H54 (cell line): Measurements from ENCODE around the gene SEMA3F.

Experiments
- DNase-seq: peaks from one replicate; pipeline ENCODE4 v3.0.0; 2011; ENCODE audit warnings: low spot score, mixed read lengths; ENCODE audit not compliant: insufficient read length
- FAIRE-seq: peaks from 3 replicates; lab custom pipeline; 2011; peaks lifted over from hg19 to GRCh38; lab: Jason Lieb, UNC
- POLR2A ChIP-seq: IDR thresholded peaks from 2 replicates; pipeline ENCODE4 v1.6.1; 2011; ENCODE audit warnings: low read depth, mild to moderate bottlenecking, low read length

SEMA3F gene

GRCh38 chr3:50154840-50155490 is at the start of gene SEMA3F:
Gene SEMA3F (plus strand): TSS chr3:50155324. CDS start chr3:50159623, 4,299 bp downstream.
- DNase-seq (peak; percentile 84), FAIRE-seq (no peak)
- TF ChIP-seq POLR2A = peak; percentile 48; the same call in 1 of the 2 replicates

- no peak for FAIRE-seq
- no peak for TF ChIP-seq POLR2A
These were observed 43.4 kb upstream of the SEMA3F start for GRCh38 chr3:50111757-50112156.

GRCh38 chr3:50112462-50112861 is 42.7 kb upstream of the SEMA3F start:
- TF ChIP-seq POLR2A = no peak
- DNase-seq = no peak
- no peak for FAIRE-seq

More at GRCh38 chr3:50111757-50112156, 43.4 kb upstream of the SEMA3F start:
- no peak for DNase-seq

DNA sequence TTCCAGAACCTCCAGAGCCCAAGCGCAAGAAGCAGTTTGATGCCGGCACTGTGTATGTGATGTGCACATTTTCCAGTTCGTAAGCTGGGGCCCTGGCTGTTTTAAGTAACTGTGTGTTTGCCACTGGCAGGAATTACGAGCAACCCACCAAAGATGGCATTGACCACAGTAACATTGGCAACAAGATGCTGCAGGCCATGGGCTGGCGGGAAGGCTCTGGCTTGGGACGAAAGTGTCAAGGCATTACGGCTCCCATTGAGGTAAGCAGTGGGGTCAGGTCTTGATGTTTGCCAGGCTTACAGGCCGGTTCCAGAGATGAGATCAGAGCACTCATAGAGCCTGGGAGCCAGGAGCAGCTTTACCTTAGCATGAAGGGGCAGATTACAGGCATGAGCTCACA is 38.0 kb upstream of the SEMA3F start:
- FAIRE-seq (no peak), DNase-seq (no peak)
- TF ChIP-seq POLR2A = no peak

GRCh38 chr3:50118237-50118636 is 36.9 kb upstream of the SEMA3F start:
- DNase-seq = no peak
- TF ChIP-seq POLR2A = no peak
- no peak for FAIRE-seq

DNA sequence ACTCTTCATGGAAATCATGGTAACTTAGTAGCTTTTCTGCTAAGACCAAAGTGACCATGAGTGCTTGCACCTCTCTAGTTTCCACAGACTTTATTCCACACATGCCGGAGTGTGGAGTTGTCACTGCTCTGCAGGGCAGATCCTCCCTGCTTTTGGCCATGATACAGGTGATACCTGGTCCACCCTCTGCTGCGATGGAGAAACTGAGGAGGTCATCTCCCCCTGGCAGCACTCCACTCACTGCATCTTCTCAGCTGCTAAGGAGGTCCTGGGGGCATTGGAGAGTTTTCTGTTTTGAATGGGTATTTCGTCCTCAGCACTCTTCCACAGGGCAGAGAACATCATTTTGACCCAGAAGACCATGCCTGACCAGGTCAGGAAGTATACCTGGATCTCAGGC is 35.3 kb upstream of the SEMA3F start:
- TF ChIP-seq POLR2A = no peak
- FAIRE-seq = no peak

DNA sequence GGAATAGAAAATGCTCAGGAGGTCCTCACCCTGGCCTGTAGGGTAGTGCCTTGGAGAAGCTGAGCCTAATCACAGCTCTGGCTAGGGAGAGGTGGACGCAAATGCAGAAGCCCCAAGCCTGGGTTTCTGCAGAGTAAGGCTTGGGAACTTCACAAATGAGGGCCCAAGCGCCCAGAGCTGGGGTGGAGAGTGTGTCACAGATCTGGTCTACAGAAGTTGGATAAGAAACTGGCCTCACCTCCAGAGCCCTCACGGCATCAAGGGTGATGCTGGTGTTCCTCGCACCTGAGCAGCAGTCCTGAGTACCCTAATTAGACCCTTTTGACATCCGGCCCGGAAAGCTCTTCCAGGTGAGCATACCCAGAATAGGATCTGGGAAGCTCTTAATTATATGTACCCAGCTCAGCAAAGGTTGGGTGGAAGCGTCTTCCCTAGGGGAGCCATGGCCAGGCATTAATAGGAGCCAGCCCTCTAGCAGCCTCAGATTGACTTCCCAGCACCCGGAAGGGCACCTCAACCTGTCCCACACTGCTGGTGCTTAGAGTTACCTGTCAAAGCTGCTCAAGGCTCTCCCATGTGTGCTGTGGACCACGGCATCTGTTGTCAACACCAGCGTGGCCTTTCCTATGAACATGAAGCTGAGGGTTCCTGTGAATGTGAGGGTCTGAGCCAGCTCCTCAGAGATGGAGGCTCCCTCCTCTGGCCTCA is 34.6 kb upstream of the SEMA3F start:
- no peak for TF ChIP-seq POLR2A
- DNase-seq (no peak), FAIRE-seq (no peak)

More for the DNA sequence above, 35.3 kb upstream of the SEMA3F start:
- DNase-seq = no peak

GRCh38 chr3:50121072-50122032 is 33.8 kb upstream of the SEMA3F start:
- TF ChIP-seq POLR2A = no peak
- DNase-seq = peak; percentile 95

DNA sequence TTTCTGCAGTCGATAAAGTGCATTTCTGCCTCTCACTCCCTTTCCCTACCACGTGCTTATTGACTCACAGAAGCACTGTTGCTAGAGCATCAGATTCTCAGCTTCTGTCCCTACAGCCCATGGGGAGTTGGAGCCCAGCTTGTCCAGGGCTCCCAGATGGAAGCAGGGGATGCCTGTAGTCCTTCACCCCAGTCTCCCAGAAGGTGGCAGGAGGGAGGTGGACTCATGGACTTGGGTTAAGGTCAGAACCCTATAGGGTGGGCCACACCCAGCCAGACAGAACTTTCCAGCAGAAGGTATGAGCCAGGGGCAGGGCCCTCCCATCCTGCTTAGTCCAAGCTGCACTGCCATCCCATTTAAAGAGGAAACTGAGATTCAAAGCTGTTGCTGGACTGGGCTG is 33.1 kb upstream of the SEMA3F start:
- DNase-seq (no peak), FAIRE-seq (no peak)
- TF ChIP-seq POLR2A = no peak

More at GRCh38 chr3:50121072-50122032, 33.8 kb upstream of the SEMA3F start:
- peak; percentile 36 for FAIRE-seq

- DNase-seq = no peak
- no peak for FAIRE-seq
- no peak for TF ChIP-seq POLR2A
These were observed 32.3 kb upstream of the SEMA3F start for GRCh38 chr3:50122661-50123391.

DNA sequence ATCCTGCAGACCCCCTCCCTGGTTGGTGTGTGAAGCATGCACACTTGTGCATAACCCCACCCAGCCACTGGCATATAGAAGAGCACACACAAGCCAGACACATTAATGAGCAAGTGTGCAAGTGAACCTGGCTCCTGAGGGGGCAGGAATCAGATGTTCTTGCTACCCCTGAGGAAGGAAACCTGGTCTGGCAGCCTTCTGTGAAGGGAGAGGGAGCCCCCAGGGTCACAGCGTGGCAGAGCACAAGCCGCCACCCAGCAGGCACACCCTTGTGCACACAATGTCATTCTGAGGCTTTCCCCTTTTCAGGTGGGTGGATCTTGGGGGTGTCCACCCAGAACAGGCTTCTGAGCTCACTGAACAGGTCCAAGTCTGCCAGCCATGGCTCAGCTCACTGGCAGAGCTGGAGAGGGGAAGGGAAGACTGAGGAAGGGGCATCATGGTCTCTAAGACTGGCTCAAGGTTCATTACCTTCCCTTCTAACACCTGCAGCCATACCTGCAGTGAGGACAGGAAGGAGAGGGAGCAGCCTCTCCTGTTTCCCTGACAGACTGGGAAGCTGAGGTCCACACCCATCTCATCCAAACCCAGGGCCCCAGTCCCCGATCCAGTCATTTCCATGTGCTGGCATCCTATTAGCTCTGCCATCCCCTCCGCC is 31.6 kb upstream of the SEMA3F start:
- no peak for TF ChIP-seq POLR2A
- no peak for DNase-seq
- no peak for FAIRE-seq

DNA sequence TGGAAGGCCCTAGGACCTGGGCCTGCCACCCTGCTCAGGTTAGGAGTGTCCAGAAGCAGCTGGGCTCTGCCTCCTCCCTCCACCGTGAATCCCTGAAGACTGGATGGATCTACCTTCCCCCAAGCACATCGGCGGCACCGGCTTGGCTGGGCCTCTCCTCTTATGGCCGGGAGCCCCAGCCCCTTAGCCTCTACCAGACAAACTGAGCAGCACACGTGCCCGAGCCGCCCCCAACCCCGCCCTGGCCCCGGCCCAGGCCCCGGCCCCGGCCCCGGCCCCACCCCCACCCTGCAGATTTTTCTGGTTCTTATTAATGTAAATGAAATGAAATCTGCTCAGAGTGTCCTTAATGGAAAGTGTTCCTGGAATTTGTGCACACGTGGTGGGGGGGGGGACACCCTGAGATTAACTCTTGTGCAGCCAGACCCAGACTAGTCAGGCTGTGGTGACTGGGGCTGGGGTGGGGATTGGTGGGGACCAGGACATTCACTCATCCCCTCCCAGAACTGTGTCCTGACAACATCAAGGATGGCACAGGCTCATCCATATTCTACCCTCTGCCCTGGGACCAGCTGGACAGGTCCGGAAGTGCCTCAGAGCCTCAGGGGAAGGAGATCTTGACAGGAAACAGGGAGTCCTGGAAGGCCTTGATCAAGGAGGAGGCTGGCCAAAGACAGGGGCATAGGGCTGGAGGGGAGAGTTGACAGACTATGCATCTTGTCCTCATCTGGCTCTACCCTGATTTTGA is 30.9 kb upstream of the SEMA3F start:
- no peak for FAIRE-seq
- TF ChIP-seq POLR2A = no peak
- DNase-seq = no peak
